ENCODE measurements around the gene C1QL4. TPM values are rescaled to one million over a fixed set of nuclear protein-coding genes. Genes with fewer than 3 reads are reported as not detected.

C1QL4 gene
- total RNA-seq, 1 donor from 2014 or later, result not detected

GRCh38 chr12:49347311-49348193 is 10.6 kb upstream of the C1QL4 start:
- no peak for DNase-seq

DNA sequence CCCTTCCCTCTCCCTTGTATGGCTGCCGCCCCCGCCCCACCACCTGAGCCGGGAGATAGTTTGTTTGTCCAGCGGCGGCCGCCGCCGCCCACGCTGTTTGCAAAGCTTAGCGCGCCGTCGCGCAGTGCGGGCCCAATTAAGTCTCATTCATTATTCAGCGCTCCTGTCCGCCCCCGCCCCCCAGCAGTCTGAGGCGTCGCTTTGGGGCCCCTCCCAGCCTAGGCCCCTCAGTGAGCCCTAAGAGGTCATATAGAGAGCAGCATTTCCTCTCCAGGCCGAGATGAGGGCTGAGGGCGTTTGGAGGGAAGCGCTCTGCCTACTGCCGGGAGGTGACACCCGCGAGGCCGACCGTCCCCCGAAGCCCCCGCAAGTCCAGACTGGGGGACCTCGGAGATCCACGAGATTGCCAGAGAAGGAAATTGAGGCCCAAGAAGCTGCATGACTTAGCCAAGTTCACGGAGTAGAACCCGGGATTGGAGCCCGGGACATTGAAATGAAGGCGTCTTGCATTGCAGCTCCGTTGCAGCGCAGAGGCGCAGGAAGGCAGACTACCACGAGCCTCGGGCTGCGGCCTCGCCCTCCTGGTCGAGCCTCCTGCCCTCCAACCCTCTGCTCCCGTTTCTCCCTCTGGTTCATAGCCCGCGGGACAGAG is 9.8 kb upstream of the C1QL4 start, which contains the start of gene DNAJC22:
DNAJC22 (plus strand) TSS at position 230 of the 652 bp plus-strand sequence. CDS start 1,985 bp downstream, outside the sequence.
- DNase-seq, result no peak

DNA sequence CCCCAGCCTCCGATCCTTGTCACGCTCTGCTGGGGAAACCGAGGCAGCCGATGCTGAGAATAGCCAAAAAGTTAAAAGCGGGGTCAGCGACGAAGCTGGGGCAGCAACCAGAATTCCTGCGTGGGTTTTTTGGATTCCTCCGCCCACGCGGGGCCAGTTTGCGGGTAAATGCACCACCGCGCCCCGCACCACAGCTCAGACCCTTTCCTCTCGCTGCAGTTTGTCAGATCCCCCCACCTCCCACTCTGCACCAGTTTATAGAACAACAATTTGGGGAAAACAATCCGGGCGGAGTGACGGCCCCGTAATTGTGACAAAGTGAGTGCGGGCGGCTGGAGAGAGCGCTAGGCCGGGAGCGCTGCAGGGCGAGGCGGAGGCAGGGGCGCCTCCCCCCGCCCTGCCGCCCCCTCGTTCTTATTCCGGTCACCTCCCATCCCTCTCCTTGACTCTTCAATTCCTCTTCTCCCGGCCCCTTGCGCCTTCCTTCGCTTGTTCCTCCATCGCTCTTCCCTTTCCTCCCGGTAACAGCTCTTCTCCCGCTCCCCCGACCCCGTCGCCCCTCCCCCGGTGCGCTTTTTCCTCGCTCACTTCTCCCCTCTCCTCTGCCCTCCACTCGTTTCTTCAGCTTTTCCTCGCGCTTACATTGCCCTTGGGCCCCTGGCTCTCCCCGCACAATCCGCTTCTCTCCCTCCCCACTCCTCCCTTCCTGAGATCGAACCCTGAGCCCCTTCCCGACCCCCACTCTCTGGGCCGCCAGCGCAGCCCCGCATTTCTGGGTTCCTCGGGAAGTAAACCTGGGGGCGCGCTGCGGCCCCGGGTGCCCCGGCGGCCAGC is 9.1 kb upstream of the C1QL4 start:
- no peak for DNase-seq

DNA sequence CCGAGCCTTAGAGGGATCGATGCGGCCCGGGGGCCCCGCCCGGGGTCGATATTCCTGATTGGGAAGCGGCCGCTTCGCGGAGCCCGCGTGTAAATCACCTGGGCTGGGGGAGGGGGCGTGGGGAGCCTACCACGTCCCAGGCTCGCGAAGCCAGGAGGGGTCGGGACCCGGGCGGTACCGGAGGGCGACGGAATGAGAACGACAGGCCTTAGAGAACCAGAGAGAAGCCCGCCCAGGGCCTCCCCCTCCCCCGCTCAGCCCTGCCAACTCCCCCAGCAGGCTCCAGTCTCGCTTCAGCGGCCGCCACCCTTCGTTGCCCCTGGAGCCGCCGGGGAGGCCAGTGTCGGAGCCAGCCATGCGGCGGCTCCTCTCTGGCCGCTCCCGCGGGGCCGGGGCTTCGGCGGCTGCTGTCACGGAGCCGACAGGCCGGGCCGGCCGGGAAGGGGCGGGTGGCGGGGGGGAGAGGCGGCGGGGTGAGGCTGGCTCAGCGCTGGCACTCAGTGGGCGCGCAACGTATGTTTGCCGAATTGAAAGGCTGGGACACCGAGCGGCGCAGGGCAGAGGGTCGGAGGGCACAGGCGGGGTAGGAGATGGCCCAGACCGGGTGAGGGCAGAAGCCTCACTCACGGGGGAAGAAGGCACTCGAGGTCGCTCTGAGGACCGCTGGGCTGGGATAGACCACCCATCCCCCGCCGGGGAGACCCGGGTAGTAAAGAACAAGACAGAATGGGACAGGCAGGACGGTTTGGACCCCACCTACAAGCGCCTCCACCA is 8.2 kb upstream of the C1QL4 start:
- no peak for DNase-seq

DNA sequence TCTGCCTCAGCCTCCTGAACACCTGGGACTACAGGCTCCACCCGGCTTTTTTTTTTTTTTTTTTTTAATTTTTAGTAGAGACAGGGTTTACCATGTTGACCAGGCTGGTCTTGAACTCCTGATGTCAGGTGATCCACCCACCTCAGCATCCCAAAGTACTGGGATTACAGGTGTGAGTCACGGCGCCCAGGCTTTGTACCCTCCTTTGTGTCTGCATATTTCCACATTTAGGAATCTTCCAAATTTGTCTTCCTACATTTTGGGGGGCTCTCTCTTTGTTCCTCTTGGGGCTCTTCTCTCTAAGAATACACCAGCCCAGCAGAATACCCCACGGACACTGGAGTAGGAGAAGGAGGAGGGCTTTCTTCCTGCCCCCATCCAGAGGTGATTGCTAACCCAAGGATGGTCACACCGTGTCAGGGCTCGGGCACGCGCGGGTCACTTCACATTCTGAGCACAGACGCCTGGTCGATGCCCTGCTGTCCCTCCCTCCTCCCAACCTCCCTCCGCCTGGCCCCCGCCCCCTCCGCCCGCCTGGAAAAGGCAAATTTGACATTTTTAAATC is 7.6 kb upstream of the C1QL4 start:
- DNase-seq, result no peak

DNA sequence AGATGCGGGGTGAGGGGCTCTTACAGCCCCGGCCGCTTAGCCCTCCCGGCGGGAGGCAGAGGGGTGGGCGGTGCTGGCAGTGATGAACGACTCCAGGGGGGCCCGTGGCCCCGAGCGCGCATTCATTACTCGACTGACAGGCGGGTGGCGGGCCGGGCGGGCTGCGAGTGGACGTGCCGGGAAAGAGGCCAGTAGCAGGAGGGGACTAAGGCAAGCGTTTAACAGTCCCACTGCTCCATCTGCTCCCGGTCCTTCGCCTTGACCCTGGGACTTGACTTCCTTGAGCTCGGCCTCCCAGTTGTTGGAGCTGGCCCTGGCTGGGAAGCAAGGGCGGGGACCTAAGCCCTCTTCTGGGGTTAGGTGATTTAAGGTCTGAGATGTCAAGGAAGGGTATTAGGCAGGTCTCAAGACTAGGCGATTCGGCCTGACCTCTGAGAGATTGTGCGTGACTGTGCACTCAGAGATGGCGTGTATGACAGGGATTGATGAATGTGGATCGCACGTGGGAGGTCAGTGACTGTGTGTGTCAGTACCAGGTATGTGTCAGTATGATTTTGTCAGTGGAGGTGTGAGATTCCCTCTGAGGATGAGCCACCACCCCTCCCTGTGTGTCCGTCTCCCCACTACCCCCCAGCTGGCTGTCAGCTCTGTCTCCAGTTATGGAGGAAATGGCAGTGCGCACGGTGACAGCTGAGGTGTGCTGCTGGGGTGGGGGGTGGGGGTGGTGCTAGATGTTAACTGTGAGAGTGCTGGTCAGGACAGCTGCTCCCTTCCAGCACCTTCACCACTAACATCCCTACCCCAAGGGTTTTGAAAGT is 6.1 kb upstream of the C1QL4 start:
- DNase-seq, result no peak

GRCh38 chr12:49342066-49342913 is 5.3 kb upstream of the C1QL4 start:
- DNase-seq, result peak; percentile 39

DNA sequence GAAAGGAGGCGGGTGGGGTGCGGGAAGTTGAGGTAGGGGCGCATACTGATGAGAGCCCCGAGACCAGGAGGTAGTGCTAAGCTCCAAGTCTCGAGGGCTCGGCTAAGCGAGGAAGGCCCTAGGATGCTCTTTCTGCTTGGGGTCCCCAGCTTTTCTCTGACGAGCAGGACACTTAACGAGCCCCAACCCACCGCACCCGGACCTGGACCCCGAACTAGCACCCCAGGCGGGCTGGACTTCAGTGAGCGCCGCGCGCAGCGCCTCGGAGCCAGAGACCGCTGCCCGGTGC is 4.7 kb upstream of the C1QL4 start:
- DNase-seq, result no peak

DNA sequence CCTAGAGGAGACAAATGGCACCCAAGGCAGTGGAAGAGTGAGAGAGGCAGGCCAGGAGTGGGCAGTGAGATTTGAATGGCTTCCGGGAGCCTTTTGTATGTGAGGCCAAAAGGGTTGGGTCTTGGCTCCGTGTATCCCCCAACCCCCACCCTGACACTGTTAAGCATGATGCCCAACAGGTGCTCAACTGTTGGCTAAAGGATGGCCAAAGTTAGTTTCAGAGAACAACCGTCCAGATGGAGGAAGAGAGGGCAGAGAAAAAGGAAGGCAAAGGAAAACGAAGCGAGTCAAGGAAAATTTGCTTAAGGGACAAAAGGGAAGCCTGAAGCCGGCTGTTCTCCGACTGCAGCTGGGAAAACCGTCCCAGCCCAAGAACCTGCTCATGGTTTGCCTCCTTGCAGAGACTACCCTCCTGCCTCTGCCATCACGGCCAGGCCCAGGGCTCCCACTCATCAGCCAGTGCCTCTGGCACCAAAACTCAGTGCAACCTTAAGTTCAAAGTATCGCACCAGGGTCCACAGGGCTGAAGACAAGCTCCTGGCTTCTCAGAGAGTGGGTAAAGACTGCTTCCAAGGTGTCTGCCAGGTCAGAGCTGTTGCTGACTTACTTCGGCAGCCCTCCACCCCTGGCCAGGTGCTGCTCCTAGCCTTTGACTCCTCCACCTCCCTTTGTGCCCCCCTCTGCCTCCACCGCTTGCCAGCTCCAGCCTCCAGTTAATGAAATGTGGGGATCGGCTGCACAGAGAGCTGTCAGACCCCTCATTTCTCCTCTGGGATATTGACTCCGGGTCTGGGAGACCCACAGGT is 4.2 kb upstream of the C1QL4 start:
- no peak for DNase-seq

DNA sequence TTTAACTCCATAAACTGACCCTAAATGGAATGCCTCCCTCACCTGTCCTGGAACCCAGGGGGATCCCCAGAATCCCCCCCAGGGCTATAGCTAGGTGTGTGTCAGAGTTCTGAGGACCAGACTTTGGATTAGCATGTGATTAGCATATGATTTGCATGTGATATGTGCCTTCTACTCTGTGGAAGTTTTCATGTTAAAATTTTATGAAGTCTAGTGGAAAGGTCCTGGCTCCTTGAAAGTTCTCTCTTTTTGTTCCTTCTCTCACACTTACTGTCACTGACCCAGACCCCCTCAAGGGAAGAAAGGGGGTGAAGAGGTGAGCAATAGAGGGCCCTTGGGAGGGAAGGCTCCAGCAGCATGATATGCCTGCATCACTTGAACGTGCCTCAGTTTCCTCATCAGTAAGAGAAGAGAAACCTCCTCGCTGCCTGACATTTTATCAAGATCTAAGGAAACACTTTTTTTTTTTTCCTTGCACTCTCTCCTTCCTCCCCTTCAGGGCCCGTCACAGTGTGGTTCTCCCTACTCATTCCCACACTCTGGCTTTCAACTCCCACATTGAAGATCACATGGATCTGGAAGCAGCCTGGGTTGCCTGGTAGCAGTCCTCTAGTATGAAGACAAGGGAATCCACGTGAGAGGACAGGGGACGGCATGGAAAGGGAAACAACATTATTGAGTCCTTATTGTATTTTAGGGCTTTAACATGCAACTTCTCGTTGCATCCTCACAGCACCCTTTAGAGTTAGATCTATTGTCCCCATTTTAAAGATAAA is 3.3 kb upstream of the C1QL4 start:
- no peak for DNase-seq

GRCh38 chr12:49339464-49339861 is 2.5 kb upstream of the C1QL4 start:
- no peak for DNase-seq

- no peak for DNase-seq
These were observed 2.0 kb upstream of the C1QL4 start for GRCh38 chr12:49338830-49339463.

DNA sequence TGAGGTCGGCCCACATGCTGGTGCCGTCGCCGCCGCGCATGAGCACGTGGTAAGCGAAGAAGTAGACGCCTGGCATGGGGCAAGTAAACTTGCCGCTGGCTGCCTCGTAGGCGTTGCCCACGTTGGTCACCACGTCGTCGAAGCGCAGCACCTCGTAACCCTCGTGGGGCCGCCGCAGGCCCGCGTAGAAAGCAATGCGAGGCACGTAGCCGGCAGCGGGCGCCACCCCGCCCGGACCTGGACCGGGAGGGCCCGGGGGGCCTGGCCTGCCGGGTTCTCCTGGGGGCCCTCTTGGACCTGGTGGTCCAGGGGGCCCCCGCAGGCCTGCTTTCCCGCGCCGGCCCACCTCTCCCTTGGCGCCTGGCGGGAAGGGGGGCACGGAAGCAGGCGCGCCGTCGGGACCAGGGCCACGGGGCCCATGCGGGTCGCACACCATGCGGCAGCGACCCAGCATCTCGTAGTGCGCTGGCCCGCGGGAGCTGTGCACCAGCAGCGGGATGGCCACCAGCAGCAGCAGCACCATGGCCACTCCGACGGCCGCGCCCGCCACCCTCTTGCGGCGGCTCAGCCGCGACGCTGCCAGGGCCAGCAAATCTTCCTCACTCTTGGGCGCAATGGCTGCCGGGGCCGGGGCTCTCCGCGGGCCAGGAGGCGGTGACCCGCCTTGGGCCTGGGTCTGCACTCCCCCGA is 888 bp downstream of the C1QL4 start:
- DNase-seq, result no peak

GRCh38 chr12:49335118-49335954 is 1.7 kb downstream of the C1QL4 start:
- DNase-seq, result no peak

DNA sequence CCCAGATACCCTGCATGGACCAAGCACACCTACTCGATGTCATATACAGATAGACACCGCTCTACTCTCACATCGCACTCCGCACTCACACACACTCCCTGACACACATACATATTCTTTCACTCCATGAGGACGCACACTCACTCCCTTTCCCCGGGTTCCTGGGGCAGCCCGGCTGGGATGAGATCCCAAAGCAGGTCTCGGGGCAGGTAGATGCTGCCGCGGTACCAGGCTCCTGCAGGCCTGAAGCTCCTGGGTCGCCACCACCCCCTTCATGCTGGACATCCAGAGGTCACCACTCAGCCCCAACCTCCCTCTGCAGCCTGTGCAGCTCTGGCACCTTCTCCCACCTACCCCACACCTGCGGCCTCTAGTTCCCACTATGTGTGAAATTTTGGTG is 2.3 kb downstream of the C1QL4 start:
- DNase-seq, result no peak

GRCh38 chr12:49334226-49334625 is 2.8 kb downstream of the C1QL4 start:
- DNase-seq, result no peak
